ENCODE measurements around the gene CIZ1.

Gene CIZ1

DNA sequence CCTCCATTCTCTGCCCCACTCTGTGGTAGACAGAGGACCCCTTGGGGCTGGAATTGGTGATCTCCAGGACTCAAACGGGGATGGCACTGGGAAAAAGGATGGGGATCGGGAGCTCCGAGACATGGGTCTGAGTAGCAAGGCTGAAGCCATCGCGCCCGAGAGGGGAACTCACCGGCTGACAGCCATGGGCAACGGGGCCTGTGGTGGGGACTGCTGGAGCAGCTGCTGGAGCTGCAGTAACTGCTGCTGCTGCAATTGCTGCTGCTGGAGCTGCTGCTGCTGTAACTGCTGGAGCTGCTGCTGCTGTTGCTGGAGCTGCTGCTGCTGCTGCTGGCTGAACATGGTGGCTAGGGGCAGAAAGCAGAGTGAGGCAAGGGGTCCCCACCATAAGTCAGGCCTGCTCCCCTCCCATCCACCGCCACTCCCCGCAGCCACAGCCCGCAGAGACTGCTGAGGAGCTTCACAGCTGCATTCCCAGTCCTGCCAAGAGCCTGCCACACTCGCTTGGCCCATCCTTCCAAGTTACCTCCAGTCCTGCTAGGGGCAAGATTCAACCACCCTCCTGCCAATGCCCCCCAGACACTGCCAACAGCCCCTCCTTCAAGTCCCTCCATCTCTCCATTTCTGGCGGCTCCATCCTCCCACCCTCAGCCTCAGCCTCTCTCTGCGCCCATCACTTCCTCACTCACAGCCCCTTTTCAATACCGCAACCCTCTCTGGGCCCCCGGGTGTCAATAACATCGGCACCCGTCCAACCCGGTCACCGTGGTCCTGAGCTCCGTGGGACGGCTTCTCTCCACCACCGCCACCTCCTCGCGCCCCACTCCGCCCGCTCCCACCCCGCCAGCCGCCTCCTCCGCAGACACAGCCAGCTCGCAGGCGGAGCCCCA is 611 bp downstream of the CIZ1 start:
- DNase-seq, result peak in 18 of 51 donors; percentile 22 to 68 (median 58)

- no peak for DNase-seq
These were observed 1.4 kb downstream of the CIZ1 start for GRCh38 chr9:128190013-128190412.

- DNase-seq, result no peak
These were observed 3.2 kb downstream of the CIZ1 start for GRCh38 chr9:128188209-128188608.

GRCh38 chr9:128187361-128187760 is 4.0 kb downstream of the CIZ1 start:
- no peak for DNase-seq

DNA sequence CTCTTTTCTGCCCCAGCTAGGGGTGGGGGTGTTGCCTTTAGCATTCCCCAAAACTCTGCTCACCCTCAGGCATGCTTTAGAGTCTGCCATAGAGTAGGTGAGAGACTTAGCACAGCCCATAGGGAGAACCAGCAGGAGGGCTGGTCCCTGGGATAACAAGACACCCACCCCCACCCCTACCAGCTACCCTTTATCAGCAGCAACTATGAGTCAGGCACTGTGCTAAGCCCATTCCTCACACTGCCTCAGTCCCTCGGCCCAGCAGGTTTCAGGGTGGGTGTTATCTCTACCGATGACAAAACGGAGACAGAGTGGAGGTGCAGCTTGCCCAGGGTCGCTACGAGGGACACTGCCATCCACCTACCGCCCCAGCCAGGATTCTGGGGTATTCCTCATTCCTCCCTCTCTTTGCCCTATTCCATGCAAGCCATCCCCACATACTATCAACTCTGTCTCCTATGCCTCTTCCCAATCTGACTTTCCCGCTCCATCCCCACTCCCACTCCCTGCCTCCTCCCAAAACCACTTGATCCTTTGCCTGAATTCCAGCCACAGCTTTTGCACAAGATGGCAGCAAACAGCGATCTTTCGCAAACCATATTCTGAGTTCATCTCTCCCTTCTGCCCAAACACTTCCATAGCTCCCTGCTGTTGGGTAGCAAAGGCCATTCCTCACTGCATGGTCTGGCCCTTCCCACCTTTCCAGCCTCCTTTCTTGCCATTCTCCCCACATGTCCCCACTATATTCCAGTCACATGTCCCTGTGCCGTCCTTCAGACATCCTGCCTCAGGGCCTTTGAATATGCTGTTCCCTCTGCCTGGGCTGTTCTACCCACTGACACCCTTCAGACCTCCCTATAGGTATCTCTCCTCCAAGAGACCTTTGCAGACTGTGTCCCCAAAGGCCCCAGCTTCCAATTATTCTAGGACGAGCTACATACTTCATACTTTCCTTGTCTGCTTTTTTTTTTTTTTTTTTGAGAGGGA is 5.1 kb downstream of the CIZ1 start:
- DNase-seq, result no peak

DNA sequence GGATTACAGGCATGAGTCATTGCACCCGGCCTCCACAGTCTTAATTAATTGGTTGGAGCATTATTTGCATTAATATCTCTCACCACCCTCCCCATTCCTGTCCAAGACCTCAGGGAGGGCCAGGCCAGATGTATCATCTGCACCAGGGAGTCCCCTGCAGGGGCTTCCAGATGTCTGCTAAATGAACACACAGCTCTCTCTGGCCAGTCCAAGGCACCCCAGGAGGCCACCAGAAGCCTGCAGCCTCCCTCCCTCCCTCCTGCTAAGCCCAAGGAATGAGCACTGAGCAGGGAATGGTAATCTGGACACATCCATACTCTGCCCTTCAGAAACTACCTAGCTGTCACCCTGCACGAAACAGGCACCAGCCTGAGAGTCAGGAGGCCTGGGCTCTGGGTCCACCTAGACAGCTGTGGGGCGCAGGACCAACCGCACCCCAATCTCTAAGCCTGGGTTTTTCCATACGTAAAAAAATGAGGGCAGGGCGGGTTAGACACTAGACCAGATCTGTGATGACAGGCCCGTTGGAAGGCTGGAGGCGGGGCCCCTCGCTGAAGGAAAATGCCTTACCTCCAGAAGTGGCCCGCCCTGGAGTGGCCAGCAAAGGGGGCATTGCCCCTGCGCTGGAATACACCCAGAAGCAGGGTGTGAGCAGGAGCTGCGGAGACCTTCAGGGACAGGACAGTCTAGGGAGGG is 8.3 kb downstream of the CIZ1 start:
- DNase-seq, result no peak

DNA sequence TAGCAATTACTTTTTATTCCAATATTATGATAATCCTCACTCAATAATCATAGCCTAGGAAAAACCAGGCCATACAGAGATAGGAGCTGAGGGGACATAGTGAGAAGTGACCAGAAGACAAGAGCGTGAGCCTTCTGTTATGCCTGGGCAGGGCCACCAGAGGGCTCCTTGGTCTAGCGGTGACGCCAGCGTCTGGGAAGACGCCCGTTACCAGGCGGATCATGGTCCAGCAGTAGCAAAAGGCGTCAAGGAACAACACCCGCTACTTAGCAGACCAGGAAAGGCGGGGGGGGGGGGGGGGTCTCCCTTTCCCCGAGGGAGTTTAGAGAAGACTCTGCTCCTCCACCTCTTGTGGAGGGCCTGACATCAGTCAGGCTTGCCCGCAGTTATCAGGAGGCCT is 9.9 kb downstream of the CIZ1 start:
- DNase-seq, result peak in 27 of 51 donors; percentile 5 to 81 (median 32)

GRCh38 chr9:128180447-128180846 is 10.9 kb downstream of the CIZ1 start:
- no peak for DNase-seq

- no peak for DNase-seq
These were observed 11.4 kb downstream of the CIZ1 start for GRCh38 chr9:128180001-128180400.

GRCh38 chr9:128178806-128179431 is 12.5 kb downstream of the CIZ1 start:
- DNase-seq, result no peak

GRCh38 chr9:128175726-128176125 is 15.6 kb downstream of the CIZ1 start:
- no peak for DNase-seq

- no peak for DNase-seq
These were observed 16.2 kb downstream of the CIZ1 start for GRCh38 chr9:128175102-128175563.

DNA sequence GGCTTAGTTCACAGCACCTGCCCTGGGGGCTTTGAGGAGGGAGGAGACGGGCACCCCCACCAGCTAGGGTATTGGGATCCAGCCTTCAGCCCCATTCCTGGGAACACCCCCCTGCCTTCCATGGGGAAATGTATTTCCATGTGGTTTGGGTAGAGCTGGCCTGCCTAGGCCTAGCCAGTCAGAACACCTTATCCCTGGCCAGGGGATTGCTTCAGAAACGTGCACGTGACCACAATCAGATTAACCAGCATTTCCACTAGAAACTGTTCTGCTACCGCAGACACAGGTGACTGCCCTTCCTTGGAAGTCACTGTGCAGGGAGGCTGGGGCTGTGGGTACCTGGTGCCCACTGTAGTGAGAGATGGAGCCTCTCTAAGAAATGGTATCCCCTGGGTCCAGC is 17.3 kb downstream of the CIZ1 start:
- no peak for DNase-seq

DNA sequence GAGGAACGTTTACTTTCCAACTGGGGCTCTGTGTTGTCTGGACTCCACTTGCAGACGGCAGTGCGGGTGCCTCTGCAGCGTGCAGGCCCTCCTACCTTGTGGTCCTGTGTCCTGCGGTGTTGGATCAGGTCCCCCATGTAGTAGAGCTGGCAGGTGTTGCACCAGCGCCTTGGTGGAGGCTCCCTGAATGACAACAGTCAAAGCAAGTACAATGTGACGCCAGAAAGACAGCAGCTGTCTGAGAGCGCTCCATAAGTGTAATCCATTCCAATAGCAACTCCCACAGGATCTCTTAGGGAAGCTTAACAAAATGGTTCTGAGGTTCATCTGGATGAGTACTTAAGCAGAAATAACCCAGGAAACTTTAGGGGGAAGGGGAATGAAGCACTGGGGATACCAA is 21.4 kb downstream of the CIZ1 start:
- DNase-seq, result no peak

- no peak for DNase-seq
These were observed 21.9 kb downstream of the CIZ1 start for GRCh38 chr9:128169492-128169891.

DNA sequence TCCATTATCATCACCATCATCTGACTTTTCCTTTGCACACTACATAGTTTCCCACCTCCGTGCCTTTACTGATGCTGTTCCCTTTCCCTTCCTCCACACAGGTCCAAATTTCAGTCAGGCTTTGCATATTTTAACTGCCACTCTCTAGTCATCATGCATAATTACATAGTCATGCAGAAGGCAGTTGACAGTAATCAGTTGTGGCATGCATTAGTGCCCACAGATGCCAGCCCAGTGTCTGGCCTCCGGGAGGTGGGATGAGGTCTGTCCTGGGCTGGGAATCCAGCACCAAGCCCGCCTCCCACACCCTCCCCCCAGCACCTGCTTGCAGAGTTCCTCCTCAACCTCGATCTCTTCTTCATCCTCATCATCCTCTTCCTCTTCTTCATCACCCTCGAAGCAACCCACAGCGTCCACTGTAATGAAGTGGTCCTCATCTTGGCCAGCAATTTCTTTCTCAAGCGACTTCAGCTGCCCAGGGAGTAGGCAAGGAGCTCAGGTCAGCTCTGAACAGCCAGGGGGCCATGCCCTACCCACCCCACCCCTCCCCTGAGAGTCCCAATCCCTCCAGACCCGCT is 22.6 kb downstream of the CIZ1 start:
- no peak for DNase-seq

- no peak for DNase-seq
These were observed 24.2 kb downstream of the CIZ1 start for GRCh38 chr9:128167209-128167608.

DNA sequence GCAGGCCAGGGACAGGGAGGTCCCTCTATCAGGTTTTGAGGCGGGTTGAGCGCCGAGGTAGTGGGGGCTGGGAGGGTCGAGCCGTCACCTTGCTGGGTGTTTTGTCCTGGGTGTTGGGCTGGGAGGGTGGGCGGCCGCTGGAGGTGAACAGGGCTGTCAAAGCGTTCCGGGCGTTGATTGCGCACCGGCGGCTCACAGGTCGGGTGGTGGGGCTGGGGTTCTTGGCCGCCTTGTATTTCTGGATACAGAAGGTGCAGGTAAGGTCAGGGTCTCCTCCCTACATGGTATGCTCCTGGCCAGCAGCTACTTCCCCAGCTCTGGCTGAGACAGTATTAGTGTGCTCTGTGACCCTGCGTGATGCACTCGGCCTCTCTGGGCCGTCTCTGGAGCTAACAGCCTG is 25.2 kb downstream of the CIZ1 start:
- DNase-seq, result no peak

DNA sequence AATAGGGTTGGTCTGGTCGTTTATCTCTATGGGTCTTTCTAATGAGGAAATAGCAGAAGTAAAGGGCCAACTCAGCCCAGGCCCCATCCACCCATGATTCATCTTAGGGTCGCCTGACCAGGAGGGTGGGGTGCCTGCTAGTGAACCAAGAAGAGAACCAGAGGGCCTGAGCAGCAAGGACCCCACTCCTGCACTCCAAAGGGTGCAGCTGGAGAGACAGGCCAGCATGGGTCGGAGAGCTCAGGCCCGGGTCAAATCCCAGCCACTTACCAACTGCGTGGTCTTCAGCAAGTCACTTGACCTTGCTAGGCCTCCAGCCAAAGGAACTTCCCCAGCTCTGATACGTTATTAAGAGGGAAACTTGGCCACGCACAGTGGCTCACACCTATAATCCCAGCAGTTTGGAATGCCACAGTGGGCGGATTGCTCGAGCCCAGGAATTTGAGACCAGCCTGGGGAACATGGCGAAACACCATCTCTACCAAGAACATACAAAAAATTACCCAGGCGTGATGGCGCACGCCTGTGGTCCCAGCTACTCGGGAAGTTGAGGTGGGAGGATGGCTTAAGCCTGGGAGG is 27.0 kb downstream of the CIZ1 start:
- no peak for DNase-seq

All from hypothalamus (tissue), 51 donors.